GM21367 (cell line): ENCODE results near the gene ARSB.

Source experiments
- ATAC-seq: cut with Tn5 transposase; IDR thresholded peaks from one replicate; pipeline ENCODE4 v1.9.1; 2021; ENCODE audit not compliant: unreplicated experiment

The ARSB gene

DNA sequence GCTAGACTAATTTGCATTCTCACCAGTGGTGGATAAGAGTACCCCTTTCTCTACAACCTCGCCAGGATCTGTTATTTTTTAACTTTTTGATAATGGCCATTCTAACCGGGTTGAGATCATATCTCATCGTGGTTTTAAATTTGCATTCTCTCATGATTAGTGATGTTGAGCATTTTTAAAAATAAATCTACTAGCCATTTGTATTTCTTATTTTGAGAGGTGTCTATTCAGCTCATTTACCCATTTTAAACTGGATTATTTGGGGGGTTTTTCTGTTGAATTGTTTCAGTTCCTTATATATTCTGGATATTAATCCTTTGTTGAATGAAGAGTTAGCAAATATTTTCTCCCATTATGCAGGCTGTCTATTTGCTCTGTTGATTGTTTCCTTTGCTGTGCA is 139.6 kb downstream of the ARSB start:
- ATAC-seq: no peak

DNA sequence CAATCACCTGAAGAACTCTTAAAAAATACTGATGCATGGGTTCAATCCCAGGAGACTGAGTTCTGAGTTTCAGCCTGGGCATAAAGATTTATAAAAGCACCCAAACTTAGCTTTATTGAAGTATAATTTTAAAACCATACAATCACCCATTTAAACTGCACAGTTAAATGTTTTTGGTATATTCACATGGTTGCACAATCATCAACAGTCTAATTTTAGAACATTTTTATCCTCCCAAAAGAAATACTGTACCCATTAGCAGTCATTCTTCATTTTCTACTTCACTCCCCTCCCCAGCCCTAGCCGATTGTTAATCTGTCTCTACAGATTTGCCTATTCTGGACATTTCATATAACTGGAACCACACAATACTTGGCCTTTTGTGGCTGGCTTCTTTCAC is 141.7 kb downstream of the ARSB start:
- no peak for ATAC-seq

DNA sequence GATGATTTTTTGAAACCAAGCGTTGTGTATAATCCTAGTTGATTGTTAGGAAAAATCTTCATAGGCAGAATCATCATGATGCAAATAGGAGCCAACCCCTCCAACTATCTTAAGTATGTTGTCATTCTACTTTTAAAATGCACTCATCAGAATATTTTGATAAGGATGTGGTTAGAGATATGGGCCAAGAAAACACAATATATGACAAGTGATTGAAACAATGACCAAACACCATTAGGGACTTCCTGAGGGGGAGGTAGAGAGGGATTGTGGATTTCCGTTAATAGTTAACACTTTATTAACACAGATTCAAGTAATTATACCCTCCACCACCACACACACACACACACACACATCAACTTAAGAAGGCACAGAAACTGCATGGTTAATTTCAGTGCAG is 143.3 kb downstream of the ARSB start:
- ATAC-seq: no peak

DNA sequence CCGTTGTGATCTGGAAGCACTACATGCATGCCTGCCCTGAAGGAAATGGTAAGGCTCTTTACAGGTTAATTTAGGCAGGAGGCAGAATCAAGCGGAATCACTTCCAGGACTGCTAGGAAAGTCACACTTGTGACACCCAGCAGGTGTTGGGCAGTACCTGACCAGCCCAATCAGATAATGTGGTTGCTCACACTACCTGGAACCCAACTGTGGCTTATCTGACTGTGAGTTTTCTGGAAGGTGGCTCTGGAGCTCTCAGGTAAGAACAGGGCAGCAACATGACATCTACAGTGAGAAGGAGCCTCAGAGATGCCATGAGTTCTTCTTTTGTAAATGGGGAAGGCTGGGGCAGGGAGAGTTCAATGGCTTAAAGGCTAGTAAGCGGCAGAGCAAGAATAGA is 146.4 kb downstream of the ARSB start:
- no peak for ATAC-seq

DNA sequence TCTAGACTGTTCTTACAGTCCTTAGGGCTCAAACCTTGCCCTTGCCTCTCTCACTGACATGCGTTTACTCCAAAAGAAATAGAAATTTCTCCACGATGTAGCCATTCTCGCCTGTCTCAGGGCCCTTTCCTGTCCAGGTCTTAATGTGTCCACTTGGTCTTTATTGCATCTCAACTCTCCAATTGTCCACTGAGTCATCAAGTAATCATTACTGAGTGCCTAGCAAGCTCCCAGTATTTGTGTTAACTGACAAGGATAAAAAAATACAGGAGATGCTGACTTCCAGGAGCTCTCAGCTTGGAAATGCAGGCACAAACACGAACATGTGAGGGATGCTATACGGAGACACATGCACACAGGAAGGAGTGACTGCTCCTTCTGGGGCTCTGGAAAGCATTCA is 147.3 kb downstream of the ARSB start:
- ATAC-seq: no peak

DNA sequence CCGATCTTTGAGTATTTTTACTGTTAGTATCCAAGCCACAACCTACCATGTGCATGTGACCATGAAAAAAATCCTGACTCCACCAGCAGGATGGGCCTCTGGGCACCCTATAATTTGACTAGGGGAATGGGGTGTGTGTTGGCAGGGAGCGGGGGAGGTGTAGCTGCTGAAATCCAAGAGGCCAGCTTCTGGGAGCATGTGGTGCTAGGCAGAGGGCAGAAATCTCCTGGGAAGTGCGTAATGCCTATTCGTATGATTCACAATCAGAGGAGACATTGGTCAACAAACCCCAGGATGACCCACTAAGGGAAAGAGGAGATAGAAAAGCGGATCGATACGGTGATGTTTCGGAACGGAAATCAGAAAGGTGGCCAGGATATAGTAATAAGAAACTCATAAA is 149.9 kb downstream of the ARSB start:
- no peak for ATAC-seq

DNA sequence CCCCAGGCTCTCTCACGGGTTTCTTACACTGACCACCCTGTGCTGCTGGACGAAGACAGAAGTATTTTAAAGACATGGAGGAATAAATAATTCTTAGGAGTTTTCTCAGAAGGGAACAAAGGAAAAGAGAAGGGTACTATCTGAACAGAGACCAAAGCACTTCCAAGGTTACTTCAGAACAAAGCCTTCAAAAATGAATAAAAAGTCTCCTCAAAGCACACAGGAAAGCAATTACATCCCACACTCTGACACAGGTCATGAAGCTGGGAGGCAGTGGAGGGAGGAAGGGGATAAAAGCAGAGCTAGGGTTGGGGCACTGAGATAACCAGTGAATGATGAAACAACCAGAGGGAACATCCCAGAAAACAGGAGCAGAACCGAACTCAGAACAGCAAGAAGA is 151.8 kb downstream of the ARSB start:
- no peak for ATAC-seq

DNA sequence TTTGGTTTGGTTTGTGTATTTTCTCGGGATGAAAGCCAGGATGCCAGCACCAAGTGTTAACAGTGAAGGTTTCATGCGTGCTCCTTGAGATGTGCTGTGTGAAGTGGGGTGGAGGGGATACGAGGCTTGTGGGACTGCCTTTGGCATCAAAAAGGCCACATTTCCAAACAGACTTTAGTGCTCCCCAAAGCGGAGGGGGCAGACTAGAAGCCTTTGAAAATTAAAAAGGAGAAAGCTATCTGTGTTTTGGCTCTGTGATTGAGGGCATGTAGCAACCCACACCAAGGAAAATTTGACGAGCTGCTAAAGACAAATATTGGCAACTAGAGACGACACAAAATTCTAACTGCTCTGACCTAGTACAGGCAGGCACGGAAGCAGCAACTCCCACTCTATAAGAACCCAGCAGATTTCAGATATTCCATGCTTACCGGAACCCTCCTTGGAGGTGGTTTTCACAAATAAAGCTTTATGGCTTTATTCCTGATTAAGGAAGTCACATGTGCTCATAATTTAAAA is 154.5 kb downstream of the ARSB start:
- no peak for ATAC-seq

DNA sequence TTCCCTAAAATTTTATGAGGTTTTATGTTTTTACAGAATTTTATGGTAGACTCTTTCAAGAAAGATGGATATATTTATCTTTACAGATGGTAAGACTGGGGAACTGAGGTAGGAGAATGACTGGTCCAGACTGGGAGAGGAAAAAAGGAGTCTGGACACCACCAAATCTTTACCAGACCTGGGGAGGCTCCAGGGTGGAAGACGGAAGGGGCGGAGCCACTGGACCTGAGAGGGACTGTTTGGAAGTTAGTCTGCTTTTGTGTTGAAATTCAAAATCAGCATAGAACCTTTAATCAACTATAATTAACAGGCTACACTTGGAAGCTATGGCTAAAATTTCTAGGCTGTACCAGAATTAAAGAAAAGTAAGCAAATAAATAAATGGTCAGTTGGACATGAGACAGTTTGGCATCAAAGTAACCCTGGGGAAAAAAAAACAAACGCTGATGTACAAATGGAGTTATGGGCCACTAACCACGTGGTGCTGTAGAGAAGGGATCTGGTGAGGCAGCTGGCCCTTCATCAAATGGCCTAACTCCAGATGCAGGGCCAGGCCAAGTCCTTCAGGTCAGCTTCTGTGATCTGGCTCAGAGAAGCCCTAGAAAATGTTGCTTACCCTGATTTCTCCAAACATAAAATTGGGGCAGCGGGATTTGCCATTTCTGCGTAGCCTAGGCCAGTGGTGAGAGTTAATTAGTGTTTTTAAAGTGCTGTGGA is 155.1 kb downstream of the ARSB start:
- no peak for ATAC-seq

DNA sequence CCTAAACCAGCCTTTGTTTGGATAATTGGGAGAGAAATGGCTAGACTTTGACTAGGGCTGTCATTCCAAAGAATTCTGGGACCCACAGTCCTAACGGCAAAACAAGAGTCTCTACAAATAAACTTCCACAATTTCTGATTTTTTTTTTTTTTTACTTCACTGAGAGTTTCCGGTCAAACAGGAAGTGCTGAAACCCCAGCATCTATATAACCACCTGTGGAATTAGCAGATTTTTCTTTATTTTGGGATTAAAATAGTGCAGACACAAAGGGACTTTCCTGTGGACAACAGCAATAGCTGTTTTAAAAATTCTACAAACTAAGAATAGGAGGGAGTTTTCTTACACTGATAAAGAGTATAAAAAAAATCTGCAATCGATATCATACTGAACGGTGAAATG is 157.4 kb downstream of the ARSB start:
- ATAC-seq: no peak

DNA sequence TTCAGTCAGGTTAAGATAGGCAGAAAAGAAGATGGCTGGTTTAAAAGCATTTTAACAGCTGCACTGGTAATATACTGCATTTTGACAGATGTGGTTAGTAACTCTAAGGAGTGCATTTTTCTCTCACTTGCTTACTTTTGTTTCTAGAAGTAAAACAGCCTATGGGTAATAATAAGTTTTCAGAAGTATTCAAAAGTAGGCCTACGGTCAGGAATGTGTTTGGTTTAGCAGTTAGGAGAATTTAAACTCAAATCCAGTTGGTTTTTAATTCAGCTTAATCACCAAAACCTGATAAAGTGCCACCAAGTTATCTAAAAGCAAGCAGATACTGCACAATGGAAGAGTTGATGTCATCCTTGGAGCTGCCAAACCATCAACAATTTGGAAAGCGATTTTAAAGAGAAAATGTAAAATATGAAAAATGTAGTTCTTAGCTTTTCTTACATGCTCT is 160.3 kb downstream of the ARSB start:
- no peak for ATAC-seq

DNA sequence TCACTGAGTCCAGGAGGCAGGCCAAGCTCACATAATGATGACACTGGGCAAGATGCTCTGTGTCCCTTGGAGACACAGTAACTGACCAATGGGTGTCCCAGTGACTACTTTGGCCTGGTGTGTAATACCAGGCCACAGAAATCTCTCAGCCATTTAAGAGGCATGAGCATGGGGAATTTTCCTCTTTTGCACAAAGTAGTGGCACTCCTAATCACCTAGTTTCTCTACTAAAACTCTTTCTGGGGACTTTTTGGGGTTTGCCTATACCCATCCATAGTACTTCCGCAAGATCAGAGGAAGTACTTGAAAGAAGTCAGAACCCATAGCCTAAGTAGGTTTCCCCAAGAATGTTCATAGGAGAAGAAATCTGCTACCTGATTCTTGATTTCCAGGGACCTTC is 161.9 kb downstream of the ARSB start:
- no peak for ATAC-seq

DNA sequence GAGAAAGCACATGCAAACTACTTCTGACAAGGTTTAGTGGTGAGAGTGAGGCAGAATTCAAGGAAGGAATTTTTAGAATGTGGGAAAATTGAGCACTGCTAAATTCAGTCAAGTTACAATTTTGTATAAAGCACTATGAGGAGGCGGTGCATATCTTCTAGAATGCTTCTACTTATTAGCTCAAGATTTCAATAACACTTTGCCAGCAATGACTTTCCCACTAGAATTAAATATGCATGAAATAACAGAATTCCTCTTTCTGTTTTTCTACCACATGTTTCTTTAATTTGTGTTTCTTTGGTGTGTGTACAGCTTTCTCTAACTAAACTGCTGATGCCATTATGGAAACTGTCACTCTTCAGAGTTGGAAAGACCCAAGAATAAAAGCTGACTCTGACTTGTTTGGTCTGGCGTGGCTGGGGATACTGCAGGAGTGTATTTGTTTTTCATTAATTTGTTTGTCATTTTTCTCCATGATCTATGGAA is 163.5 kb downstream of the ARSB start:
- no peak for ATAC-seq

DNA sequence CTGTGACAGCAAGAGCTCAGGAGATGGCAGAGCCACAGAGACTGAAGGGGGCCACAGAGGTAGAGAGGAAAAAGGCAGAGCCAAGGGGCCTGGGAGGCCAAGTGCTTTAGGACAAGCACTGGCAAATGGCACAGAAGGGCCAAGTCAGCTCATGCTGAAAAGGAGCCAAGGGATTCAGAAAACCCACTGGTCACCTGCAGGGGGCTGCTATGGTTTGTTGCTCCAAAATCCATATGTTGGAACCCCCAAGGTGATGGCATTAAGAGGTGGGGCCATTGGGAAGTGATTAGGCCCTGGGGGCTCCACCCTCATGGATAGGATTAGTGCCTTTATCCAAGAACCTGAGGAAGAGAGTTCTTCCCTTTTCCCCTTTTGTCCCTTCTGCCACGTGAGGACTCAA is 165.4 kb downstream of the ARSB start:
- no peak for ATAC-seq

DNA sequence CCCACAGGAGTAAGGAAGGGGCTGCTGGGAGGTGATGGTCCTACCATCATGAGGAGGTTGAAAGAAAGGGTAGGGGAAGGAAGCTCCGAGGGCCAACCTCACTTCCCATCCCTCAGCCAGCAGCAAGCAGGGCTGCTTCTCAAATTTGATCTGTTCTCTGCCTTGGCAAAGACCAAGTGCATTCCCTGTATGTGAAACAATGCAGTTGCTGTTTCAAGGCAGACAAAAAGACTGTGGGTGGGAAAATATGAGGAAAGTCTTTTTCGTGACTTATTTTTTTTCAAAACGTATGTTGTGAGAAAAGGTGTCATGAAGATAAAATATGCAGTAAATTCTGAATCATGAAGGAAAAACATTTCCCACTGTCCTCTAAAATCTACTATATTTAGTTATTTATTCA is 165.9 kb downstream of the ARSB start:
- ATAC-seq: no peak

DNA sequence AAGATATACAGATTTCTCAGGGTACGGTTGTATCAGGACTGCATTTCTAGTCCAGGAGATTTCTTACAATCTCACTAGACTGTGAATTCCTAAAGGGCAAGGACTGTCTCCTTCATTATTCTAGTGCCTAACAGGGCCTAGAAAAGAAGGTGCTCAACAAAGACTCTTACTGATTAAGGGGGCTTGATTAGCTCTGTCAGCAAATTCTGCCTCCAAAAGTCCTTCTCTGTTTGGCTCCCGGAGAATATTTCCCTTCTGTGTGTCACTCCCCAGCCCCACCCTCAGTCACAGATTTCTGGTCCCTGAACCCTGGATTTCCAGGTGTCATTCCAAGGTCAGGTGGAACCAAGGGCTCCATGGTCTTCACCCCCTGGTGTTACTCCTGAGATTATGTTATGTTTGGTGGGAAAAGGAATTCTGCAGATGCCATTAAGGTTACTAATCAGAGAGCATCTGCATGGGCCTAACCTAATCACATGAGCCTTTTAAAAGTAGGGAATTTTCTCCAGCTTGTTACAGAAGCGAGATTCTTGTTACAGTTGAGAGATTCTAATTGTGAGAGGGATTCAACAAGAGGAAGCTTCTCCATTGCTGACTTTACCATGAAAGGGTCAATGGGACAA is 168.9 kb downstream of the ARSB start:
- no peak for ATAC-seq

DNA sequence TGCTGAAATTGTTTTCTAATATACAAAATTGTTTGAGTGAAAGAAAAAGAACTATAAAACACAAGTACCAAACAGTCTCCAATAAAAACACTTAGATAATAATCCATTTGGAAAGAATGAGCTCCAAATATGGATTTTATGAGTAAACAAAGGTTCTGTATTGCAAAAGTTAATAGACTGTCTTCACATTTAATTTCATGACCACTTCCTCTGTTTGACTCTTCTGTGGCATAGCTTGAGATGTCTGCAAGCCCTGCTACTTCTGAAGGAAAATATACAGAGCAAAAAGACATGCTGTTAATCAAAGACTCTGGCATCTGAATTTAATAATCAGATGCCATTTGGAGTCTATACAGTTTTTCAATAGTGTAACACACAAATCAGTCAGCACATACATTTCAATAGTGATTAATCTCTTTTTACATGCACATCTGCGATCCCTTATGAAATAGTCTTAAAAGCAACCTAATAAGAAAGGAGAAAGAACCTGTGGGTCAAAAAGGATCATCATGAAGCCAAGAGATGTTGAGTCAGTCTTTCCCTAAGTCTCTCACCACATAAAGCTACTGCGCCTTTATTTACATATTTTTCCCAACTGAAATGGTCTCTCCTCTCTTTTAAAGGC is 171.1 kb downstream of the ARSB start:
- ATAC-seq: no peak

DNA sequence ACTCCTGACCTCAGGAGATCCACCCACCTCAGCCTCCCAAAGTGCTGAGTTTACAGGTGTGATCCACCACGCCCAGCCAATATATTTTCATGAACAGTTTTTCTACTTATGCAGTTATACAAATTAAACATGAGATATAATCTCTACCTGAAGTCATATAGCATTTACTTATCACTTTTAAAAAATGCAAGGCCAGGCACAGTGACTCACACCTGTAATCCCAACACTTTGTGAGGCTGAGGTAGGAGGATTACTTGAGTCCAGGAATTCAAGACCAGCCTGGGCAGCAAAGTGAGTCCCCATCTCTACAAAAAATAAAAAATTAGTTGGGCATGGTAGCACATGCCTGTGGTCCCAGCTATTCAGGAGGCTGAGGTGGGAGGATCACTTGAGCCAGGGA is 171.8 kb downstream of the ARSB start:
- no peak for ATAC-seq

DNA sequence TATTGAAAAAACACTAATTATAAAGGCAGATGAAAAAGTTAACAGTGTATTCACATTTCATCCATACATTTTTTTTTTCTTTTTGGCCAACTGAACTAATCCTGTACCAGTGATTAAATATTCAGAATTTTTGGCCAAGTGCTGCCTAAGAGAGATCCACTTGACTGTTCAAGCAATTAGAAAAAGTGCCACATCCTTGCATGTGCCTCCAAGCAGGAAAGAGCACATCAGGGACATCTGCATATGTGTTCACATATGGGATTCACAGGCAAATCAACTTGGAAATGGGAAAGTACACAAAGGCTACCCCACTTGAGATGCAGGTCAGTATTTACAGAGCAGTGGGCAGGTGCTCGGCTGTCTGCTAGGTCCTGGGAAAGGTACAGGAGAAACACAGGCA is 173.2 kb downstream of the ARSB start:
- no peak for ATAC-seq

DNA sequence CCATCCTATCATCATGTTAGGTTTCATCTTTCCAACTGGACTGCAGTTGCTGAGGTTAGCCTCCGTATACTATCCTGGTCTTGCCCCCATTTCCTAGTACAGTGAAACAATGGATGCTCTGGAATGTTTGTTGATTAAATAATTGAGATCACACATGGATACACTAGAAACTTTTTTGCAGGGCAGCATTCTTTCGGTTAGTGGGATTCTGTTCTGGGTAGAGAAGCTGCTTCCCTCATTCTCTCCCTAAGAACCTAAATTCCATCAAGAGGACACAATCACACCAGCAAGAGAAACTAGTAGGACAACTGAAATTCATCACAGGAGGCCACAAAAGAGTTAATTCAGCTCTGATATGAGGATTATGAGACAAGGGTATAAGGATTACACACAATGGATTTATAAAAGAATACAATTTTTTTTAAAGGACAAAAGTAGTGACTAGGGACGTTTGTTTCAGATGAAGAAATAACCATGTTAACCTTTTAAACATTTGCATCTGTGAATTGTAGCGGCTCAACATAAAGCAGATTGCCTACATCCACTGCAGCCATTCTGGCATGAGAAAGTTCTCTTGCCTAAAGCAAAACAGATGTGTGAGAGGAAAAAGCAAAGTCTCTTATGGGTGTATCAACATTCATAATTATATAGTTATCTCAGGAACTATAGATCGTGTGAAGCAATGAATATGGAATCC is 173.8 kb downstream of the ARSB start:
- ATAC-seq: no peak

DNA sequence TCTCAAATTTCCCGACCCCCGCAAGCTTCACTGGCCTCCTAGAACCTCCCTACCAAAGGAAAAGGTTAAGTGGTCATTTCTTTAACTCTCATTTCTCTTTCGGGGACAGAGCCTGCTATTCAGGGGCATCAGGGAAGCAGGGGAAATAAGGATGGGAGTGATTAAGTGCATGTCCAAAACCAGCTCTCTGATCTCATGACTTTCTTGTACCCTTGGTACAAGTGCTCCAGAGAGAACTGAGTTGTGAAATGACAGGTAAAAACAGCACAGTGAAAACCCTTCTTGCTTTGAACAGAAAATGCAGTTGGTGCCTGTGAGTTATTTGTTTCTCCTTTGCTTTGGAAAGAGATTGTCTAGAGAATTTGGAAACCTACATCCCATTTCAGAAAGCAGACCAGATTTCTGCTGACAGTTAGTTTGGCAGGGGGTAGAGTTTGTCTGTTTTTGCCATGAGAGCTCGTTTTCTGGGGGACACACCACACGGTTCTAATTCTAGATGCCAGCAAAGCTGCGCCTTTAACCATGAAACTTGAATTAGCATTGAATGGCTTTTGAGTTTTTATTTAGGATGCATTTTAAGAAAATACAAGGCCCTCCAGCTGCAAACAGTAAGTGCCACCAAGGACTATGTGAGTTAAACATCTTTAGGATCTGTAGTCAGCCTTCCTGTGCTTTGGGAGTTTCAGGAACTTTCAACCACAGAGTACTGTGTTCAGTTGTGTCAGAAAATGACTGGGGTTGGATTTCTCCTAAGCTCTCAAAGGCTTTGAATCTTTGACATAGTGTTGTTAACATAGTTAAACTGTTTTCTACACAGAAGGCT is 174.8 kb downstream of the ARSB start:
- ATAC-seq: no peak
